Activated T-cell treated with anti-CD3 and anti-CD28 coated beads, Interleukin-2, amount 50 U/mL, for 24 hours (primary cell): Measurements from ENCODE around the gene PARS2.

Source experiments
- DNase-seq: peaks from one replicate; pipeline ENCODE4 v3.0.0-alpha.2; 2020
- H3K27ac Mint-ChIP-seq: 2 replicates; pipeline ENCODE4 v1.8.0; 2020; ENCODE audit warnings: mild to moderate bottlenecking, mixed read lengths
- H3K27me3 Mint-ChIP-seq: 2 replicates; pipeline ENCODE4 v1.8.0; 2020; ENCODE audit warnings: mixed read lengths
- H3K36me3 Mint-ChIP-seq: 2 replicates; pipeline ENCODE4 v1.8.0; 2020; ENCODE audit warnings: low read depth, mixed read lengths
- H3K4me1 Mint-ChIP-seq: 2 replicates; pipeline ENCODE4 v1.8.0; 2020; ENCODE audit warnings: low read depth, mixed read lengths
- H3K4me3 Mint-ChIP-seq: 2 replicates; pipeline ENCODE4 v1.8.0; 2020; ENCODE audit warnings: mild to moderate bottlenecking, moderate library complexity, mixed read lengths
- H3K9me3 Mint-ChIP-seq: 2 replicates; pipeline ENCODE4 v1.8.0; 2020; ENCODE audit warnings: mixed read lengths

The PARS2 gene

GRCh38 chr1:54767526-54767925 is 3.2 kb upstream of the PARS2 start:
- Mint-ChIP-seq H3K4me1 (peaks cover 17% of the 10 kb centered on the region), H3K9me3 (no peaks in the 10 kb centered on the region), H3K4me3 (no peak overlapping the region), H3K27ac (no peak overlapping the region), H3K27me3 (no peaks in the 10 kb centered on the region), H3K36me3 (peaks cover 5% of the 10 kb centered on the region)
- DNase-seq = no peak

GRCh38 chr1:54766726-54767125 is 2.4 kb upstream of the PARS2 start:
- no peak for DNase-seq
- Mint-ChIP-seq H3K27me3 (no peaks in the 10 kb centered on the region), H3K36me3 (peaks cover 5% of the 10 kb centered on the region), H3K4me3 (no peak overlapping the region), H3K27ac (no peak overlapping the region), H3K4me1 (peaks cover 17% of the 10 kb centered on the region), H3K9me3 (no peaks in the 10 kb centered on the region)

GRCh38 chr1:54764922-54765561 is 719 bp upstream of the PARS2 start:
- peaks cover 5% of the 10 kb centered on the region for H3K36me3 Mint-ChIP-seq
- no peak for DNase-seq
- H3K9me3 Mint-ChIP-seq = no peaks in the 10 kb centered on the region
- peak overlapping the region; percentile 95 for H3K27ac Mint-ChIP-seq
- no peaks in the 10 kb centered on the region for H3K27me3 Mint-ChIP-seq
- peaks cover 17% of the 10 kb centered on the region for H3K4me1 Mint-ChIP-seq
- H3K4me3 Mint-ChIP-seq = peak overlapping the region; percentile 90

GRCh38 chr1:54763816-54764132 is 549 bp downstream of the PARS2 start:
- DNase-seq = no peak
- Mint-ChIP-seq H3K4me1 (peaks cover 17% of the 10 kb centered on the region), H3K27me3 (no peaks in the 10 kb centered on the region), H3K9me3 (no peaks in the 10 kb centered on the region), H3K27ac (peak overlapping the region; percentile 95), H3K4me3 (peak overlapping the region; percentile 90), H3K36me3 (peaks cover 12% of the 10 kb centered on the region)

GRCh38 chr1:54758678-54759348 is 5.5 kb downstream of the PARS2 start:
- Mint-ChIP-seq H3K36me3 (peaks cover 36% of the 10 kb centered on the region), H3K27ac (no peak overlapping the region), H3K4me3 (no peak overlapping the region), H3K27me3 (no peaks in the 10 kb centered on the region), H3K4me1 (peaks cover 9% of the 10 kb centered on the region), H3K9me3 (no peaks in the 10 kb centered on the region)
- DNase-seq = no peak

GRCh38 chr1:54757833-54758232 is 6.5 kb downstream of the PARS2 start:
- DNase-seq = no peak
- H3K4me1 Mint-ChIP-seq = peaks cover 3% of the 10 kb centered on the region
- no peak overlapping the region for H3K4me3 Mint-ChIP-seq
- peaks cover 36% of the 10 kb centered on the region for H3K36me3 Mint-ChIP-seq
- H3K9me3 Mint-ChIP-seq = no peaks in the 10 kb centered on the region
- no peak overlapping the region for H3K27ac Mint-ChIP-seq
- H3K27me3 Mint-ChIP-seq = no peaks in the 10 kb centered on the region

GRCh38 chr1:54754486-54755285 is 9.6 kb downstream of the PARS2 start:
- Mint-ChIP-seq H3K27ac (no peak overlapping the region), H3K4me1 (no peaks in the 10 kb centered on the region), H3K9me3 (no peaks in the 10 kb centered on the region), H3K4me3 (no peak overlapping the region), H3K27me3 (no peaks in the 10 kb centered on the region), H3K36me3 (peaks cover 36% of the 10 kb centered on the region)
- no peak for DNase-seq

- no peak for DNase-seq
- Mint-ChIP-seq H3K27ac (no peak overlapping the region), H3K27me3 (no peaks in the 10 kb centered on the region), H3K36me3 (peaks cover 32% of the 10 kb centered on the region), H3K4me3 (no peak overlapping the region), H3K9me3 (no peaks in the 10 kb centered on the region), H3K4me1 (no peaks in the 10 kb centered on the region)
These were observed 10.3 kb downstream of the PARS2 start for GRCh38 chr1:54754045-54754444.

GRCh38 chr1:54751426-54751825 is 12.9 kb downstream of the PARS2 start:
- Mint-ChIP-seq H3K36me3 (peaks cover 7% of the 10 kb centered on the region), H3K9me3 (no peaks in the 10 kb centered on the region), H3K27me3 (no peaks in the 10 kb centered on the region), H3K27ac (no peak overlapping the region), H3K4me1 (no peaks in the 10 kb centered on the region), H3K4me3 (no peak overlapping the region)
- DNase-seq = no peak

GRCh38 chr1:54750596-54750995 is 13.7 kb downstream of the PARS2 start:
- H3K27ac Mint-ChIP-seq = no peak overlapping the region
- DNase-seq = no peak
- H3K36me3 Mint-ChIP-seq = peaks cover 2% of the 10 kb centered on the region
- no peaks in the 10 kb centered on the region for H3K9me3 Mint-ChIP-seq
- no peaks in the 10 kb centered on the region for H3K4me1 Mint-ChIP-seq
- no peak overlapping the region for H3K4me3 Mint-ChIP-seq
- no peaks in the 10 kb centered on the region for H3K27me3 Mint-ChIP-seq

- Mint-ChIP-seq H3K4me3 (no peak overlapping the region), H3K9me3 (no peaks in the 10 kb centered on the region), H3K4me1 (no peaks in the 10 kb centered on the region), H3K27ac (no peak overlapping the region), H3K27me3 (no peaks in the 10 kb centered on the region), H3K36me3 (peaks cover 16% of the 10 kb centered on the region)
- DNase-seq = no peak
These were observed 16.1 kb downstream of the PARS2 start for GRCh38 chr1:54748094-54748835.

- Mint-ChIP-seq H3K9me3 (no peaks in the 10 kb centered on the region), H3K4me3 (no peak overlapping the region), H3K36me3 (peaks cover 40% of the 10 kb centered on the region), H3K27ac (no peak overlapping the region), H3K27me3 (no peaks in the 10 kb centered on the region), H3K4me1 (no peaks in the 10 kb centered on the region)
- no peak for DNase-seq
These were observed 18.5 kb downstream of the PARS2 start for GRCh38 chr1:54745864-54746263.

GRCh38 chr1:54745274-54745673 is 19.0 kb downstream of the PARS2 start:
- Mint-ChIP-seq H3K4me1 (no peaks in the 10 kb centered on the region), H3K36me3 (peaks cover 46% of the 10 kb centered on the region), H3K27me3 (no peaks in the 10 kb centered on the region), H3K9me3 (no peaks in the 10 kb centered on the region), H3K4me3 (no peak overlapping the region), H3K27ac (no peak overlapping the region)
- no peak for DNase-seq

GRCh38 chr1:54744696-54745095 is 19.6 kb downstream of the PARS2 start:
- no peak overlapping the region for H3K27ac Mint-ChIP-seq
- H3K36me3 Mint-ChIP-seq = peaks cover 51% of the 10 kb centered on the region
- H3K9me3 Mint-ChIP-seq = no peaks in the 10 kb centered on the region
- H3K27me3 Mint-ChIP-seq = no peaks in the 10 kb centered on the region
- no peak for DNase-seq
- H3K4me3 Mint-ChIP-seq = no peak overlapping the region
- H3K4me1 Mint-ChIP-seq = no peaks in the 10 kb centered on the region
